Adrenal gland (tissue), 12 donors: Measurements from ENCODE around the gene KLHDC2. TPM values are rescaled to one million over a fixed set of nuclear protein-coding genes. Genes with fewer than 3 reads are reported as not detected.

ENCODE experiments used
- DNase-seq, 7 donors: peaks; one replicate each; pipeline ENCODE4 v3.0.0-alpha.2; 2019 to 2020
- H3K27ac ChIP-seq, 5 donors: fragments of 200-600 bp; sonication (generic) in 4 of 5; 1 replicate in 3 of 5; 2 replicates in 2 of 5; pipeline versions ENCODE4 v1.5.1 to v1.8.0; 2016 to 2020; ENCODE audit warnings: mild to moderate bottlenecking in 1 of 5
- H3K27me3 ChIP-seq: fragments of 200-600 bp; 2 replicates; pipeline ENCODE4 v1.8.0; 2021
- H3K36me3 ChIP-seq, 2 donors: fragments of 200-600 bp; replicated peaks in 1 of 2; 1 replicate in 1 of 2; 2 replicates in 1 of 2; pipeline versions ENCODE4 v1.5.1 to v1.8.0; 2018 to 2022
- H3K4me1 ChIP-seq, 2 donors: fragments of 200-600 bp; replicated peaks in 1 of 2; 1 replicate in 1 of 2; 2 replicates in 1 of 2; pipeline versions ENCODE4 v1.5.1 to v1.8.0; 2018 to 2021
- H3K4me3 ChIP-seq, 4 donors: fragments of 200-600 bp; sonication (generic) in 3 of 4; one replicate each; pipeline ENCODE4 v1.5.1; 2016 to 2018
- H3K9me3 ChIP-seq, 3 donors: fragments of 200-600 bp; sonication (generic) in 1 of 3; replicated peaks in 1 of 3; 1 replicate in 2 of 3; 2 replicates in 1 of 3; pipeline versions ENCODE4 v1.5.1 to v1.8.0; 2016 to 2021
- CTCF ChIP-seq, 6 experiments: fragments of 450-650 bp in 4 of 6; fragments of 200-600 bp in 2 of 6; sonication (generic) in 1 of 6; IDR thresholded peaks; 1 replicate in 5 of 6; 2 replicates in 1 of 6; pipeline versions ENCODE4 v1.5.1 to v1.8.0; 2016 to 2021; ENCODE audit warnings: antibody characterized with exemption in 6 of 6, mild to moderate bottlenecking in 2 of 6, moderate library complexity in 1 of 6
- POLR2A ChIP-seq, 2 donors: fragments of 450-650 bp; IDR thresholded peaks; one replicate each; pipeline ENCODE4 v1.6.1; 2017; ENCODE audit warnings: antibody characterized with exemption in 2 of 2, mild to moderate bottlenecking in 2 of 2, moderate library complexity in 1 of 2
- WGBS, 4 donors: extraction: QIAGEN DNeasy Blood & Tissue Kit in 2 of 4; methylation state at CpG; one replicate each; pipeline versions ENCODE4 v1.1.5 to v1.1.7; 2013 to 2017; 5-methylcytosine and 5-hydroxymethylcytosine counted together
- intact Hi-C, 2 donors: fragments of 100-400 bp; cut with DNase I; formaldehyde crosslinking; loops; one replicate each; pipeline versions ENCODE4 v1.14.1 to v1.15.0; 2022 to 2023
- polyA plus RNA-seq, 3 donors: library from polyadenylated mRNA; stranded (reverse); fragments of 200-250 nt in 2 of 3; fragments of 350-450 nt in 1 of 3; fragmentation: Illumina TruSeq in 1 of 3; extraction: RNeasy Lipid Tissue Mini Kit (QIAGEN cat#74804) in 1 of 3; gene quantifications; one replicate each; pipeline ENCODE4 v1.2.3, GENCODE V29; 2013 to 2014
- total RNA-seq, 9 donors: library from RNA; depleted of rRNA in 4 of 9; stranded (reverse); fragments of >200 nt in 4 of 9; fragments of 120-200 nt in 1 of 9; fragmentation: NEBNext Ultra II Directional in 1 of 9; extraction: Animal tissue kit (Norgen Biotek cat#: 25700) in 1 of 9; gene quantifications; one replicate each; pipeline versions ENCODE4 v1.1.0 to v1.2.4, GENCODE V29; 2013 to 2023
- donor health status: healthy with polysubstance abuse.
- donor health status: Bipolar disorder and iron deficiency.
- donor health status: DM: yes; HTN: yes; CAD: no.
- donor health status: DM: no; HTN: no; CAD: no.
- donor health status: DM: no; HTN: no; CAD: no.
- donor health status: DM: yes; HTN: yes; CAD: no.

Gene KLHDC2
- total and polyA plus RNA-seq, 12 donors, result 43.1 to 134 (median 68.5) TPM

GRCh38 chr14:49783394-49784014 lies 15.6 kb downstream of the KLHDC2 start:
- no peaks in the 10 kb centered on the region for H3K27me3 ChIP-seq
- no peak for DNase-seq
- intact Hi-C loops, result loop anchor here in 1 of 2 donors (10.0 kb wide), 1 partner anchor 51 kb away; no protein-coding TSS in a partner anchor
- no peak overlapping the region for H3K27ac ChIP-seq
- H3K36me3 ChIP-seq, result peaks cover 0 to 90% of the 10 kb centered on the region in 2 donors
- WGBS, 4 donors, result 85 to 89% (median 87%) methylated on average over 3 of the region's 3 CpGs
- no peak overlapping the region for H3K4me3 ChIP-seq
- TF ChIP-seq POLR2A (IDR thresholded peaks at IDR 0.05), result no peak
- TF ChIP-seq CTCF (IDR thresholded peaks at IDR 0.05), result no peak
- no peaks in the 10 kb centered on the region for H3K9me3 ChIP-seq
- H3K4me1 ChIP-seq, result peaks cover 0 to 4% of the 10 kb centered on the region in 2 donors

GRCh38 chr14:49786315-49786714 lies 18.4 kb downstream of the KLHDC2 start:
- H3K27ac ChIP-seq, result no peak overlapping the region
- no peaks in the 10 kb centered on the region for H3K9me3 ChIP-seq
- H3K4me1 ChIP-seq, result no peaks in the 10 kb centered on the region
- H3K27me3 ChIP-seq, result no peaks in the 10 kb centered on the region
- intact Hi-C loops, result loop anchor here in 1 of 2 donors (10.0 kb wide), 1 partner anchor 48 kb away; no protein-coding TSS in a partner anchor
- H3K4me3 ChIP-seq, result no peak overlapping the region
- 92 to 98% (median 96%) methylated on average over 2 of the region's 2 CpGs for WGBS, 4 donors
- peaks cover 0 to 89% of the 10 kb centered on the region in 2 donors for H3K36me3 ChIP-seq
- TF ChIP-seq CTCF (IDR thresholded peaks at IDR 0.05), result no peak
- no peak for TF ChIP-seq POLR2A (IDR thresholded peaks at IDR 0.05)
- no peak for DNase-seq

- no peak overlapping the region for H3K4me3 ChIP-seq
- peaks cover 0 to 80% of the 10 kb centered on the region in 2 donors for H3K36me3 ChIP-seq
- H3K27me3 ChIP-seq, result no peaks in the 10 kb centered on the region
- H3K9me3 ChIP-seq, result no peaks in the 10 kb centered on the region
- intact Hi-C loops, result no loop called here
- TF ChIP-seq POLR2A (IDR thresholded peaks at IDR 0.05) (no peak), CTCF (IDR thresholded peaks at IDR 0.05) (no peak)
- H3K4me1 ChIP-seq, result no peaks in the 10 kb centered on the region
- WGBS, 4 donors, result 0% methylated on average over 1 of the region's 1 CpG
- H3K27ac ChIP-seq, result peak overlapping the region in 1 of 5 donors; percentile 4
- no peak for DNase-seq
These were observed 24.7 kb downstream of the KLHDC2 start for GRCh38 chr14:49792618-49793017.

- Histone ChIP-seq H3K9me3 (no peaks in the 10 kb centered on the region), H3K36me3 (peaks cover 0 to 86% of the 10 kb centered on the region in 2 donors), H3K27ac (no peak overlapping the region), H3K27me3 (no peaks in the 10 kb centered on the region), H3K4me1 (no peaks in the 10 kb centered on the region), H3K4me3 (no peak overlapping the region)
- no peak for TF ChIP-seq POLR2A (IDR thresholded peaks at IDR 0.05)
- TF ChIP-seq CTCF (IDR thresholded peaks at IDR 0.05), result no peak
- 91 to 97% (median 94%) methylated on average over 2 of the region's 2 CpGs for WGBS, 4 donors
- no peak for DNase-seq
- intact Hi-C loops, result no loop called here
These were observed 28.1 kb downstream of the KLHDC2 start for GRCh38 chr14:49796025-49796424.
